ENCODE results near the gene RITA1. TPM values are rescaled to one million over a fixed set of nuclear protein-coding genes. Genes with fewer than 3 reads are reported as not detected.

The RITA1 gene
- total RNA-seq, 1 experiment from 2014 or later: 71.6 TPM

DNA sequence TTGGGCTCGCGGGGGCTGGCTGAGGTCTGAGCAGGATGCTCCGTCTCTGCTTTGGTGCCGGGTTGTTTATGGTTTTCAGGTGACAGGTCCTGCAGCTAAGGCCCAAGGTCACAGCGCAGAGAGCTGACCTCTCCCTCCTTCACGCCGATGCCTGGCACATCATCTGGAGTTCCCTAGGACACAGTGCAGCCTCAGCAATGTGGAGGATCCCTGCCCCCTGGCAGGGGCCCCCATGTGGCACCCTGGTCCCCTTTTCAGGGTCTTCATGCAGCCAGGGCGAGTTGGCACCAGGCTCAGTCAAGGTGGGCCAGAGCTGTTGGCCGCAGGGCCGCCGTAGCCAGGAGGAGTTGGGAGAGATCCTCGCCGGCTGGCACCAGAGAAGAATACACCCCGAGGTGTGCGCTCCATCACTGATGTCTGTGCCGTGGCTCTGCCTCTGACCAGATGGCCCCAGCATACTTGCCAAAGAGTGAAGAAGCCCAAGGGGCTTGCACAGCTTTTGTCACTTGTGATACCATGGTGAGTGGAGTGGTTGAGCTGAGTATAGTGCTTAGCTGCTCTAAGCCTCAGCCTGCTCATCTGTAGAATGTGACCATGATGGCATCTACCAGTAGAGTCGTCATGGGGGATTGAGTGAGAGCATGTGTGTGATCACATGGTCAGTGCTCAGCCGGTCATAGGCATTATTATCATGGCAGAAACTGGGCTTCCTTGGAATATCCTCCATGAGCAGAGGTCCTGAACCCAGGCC, 46.7 kb downstream of the RITA1 start:
- Histone ChIP-seq H3K9ac (ENCODE audit: low read length) (no peak overlapping the region), H3K27ac (ENCODE audit: low read length) (no peak overlapping the region), H3F3A (ENCODE audit: low read length, unreplicated experiment) (no peaks in the 10 kb centered on the region), H2AFZ (ENCODE audit: low read length) (no peak overlapping the region), H3K9me2 (replicated peaks; ENCODE audit: low read length) (no peaks in the 10 kb centered on the region), H3K27me3 (ENCODE audit: low read length) (no peaks in the 10 kb centered on the region), H3K4me3 (ENCODE audit: low read length) (no peak overlapping the region), H3K9me3 (ENCODE audit: low read length) (no peaks in the 10 kb centered on the region), H3K79me2 (ENCODE audit: low read length) (no peaks in the 10 kb centered on the region), H3K4me2 (ENCODE audit: low read length) (no peak overlapping the region), H3K36me3 (ENCODE audit: low read depth, low read length) (peaks cover 10% of the 10 kb centered on the region), H3K4me1 (ENCODE audit: insufficient read depth, low read length) (no peaks in the 10 kb centered on the region), H4K20me1 (ENCODE audit: low read length) (no peaks in the 10 kb centered on the region)
- intact Hi-C loops (cut with micrococcal nuclease): no loop called here
- CTCF ChIA-PET: no interaction called here
- ATAC-seq: no peak
- no peak for DNase-seq
- BruUV-seq (replicated peaks): no TSS peak
- TF ChIP-seq, protein P1, sequence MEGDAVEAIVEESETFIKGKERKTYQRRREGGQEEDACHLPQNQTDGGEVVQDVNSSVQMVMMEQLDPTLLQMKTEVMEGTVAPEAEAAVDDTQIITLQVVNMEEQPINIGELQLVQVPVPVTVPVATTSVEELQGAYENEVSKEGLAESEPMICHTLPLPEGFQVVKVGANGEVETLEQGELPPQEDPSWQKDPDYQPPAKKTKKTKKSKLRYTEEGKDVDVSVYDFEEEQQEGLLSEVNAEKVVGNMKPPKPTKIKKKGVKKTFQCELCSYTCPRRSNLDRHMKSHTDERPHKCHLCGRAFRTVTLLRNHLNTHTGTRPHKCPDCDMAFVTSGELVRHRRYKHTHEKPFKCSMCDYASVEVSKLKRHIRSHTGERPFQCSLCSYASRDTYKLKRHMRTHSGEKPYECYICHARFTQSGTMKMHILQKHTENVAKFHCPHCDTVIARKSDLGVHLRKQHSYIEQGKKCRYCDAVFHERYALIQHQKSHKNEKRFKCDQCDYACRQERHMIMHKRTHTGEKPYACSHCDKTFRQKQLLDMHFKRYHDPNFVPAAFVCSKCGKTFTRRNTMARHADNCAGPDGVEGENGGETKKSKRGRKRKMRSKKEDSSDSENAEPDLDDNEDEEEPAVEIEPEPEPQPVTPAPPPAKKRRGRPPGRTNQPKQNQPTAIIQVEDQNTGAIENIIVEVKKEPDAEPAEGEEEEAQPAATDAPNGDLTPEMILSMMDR (conservative IDR thresholded peaks at IDR 0.05; ENCODE audit: low read depth, low read length): no peak
- no peak for TF ChIP-seq EZH2phosphoT487 (IDR thresholded peaks at IDR 0.05; ENCODE audit: borderline replicate concordance, low read length)
- POLR2A ChIA-PET (ENCODE audit: unreplicated experiment): no interaction called here

- Histone ChIP-seq H3K79me2 (ENCODE audit: low read length) (no peaks in the 10 kb centered on the region), H3K4me1 (ENCODE audit: insufficient read depth, low read length) (no peaks in the 10 kb centered on the region), H3K27me3 (ENCODE audit: low read length) (no peaks in the 10 kb centered on the region), H3K9me2 (replicated peaks; ENCODE audit: low read length) (no peaks in the 10 kb centered on the region), H3K4me2 (ENCODE audit: low read length) (no peak overlapping the region), H3K36me3 (ENCODE audit: low read depth, low read length) (peaks cover 10% of the 10 kb centered on the region), H3K27ac (ENCODE audit: low read length) (no peak overlapping the region), H3K4me3 (ENCODE audit: low read length) (no peak overlapping the region), H3K9ac (ENCODE audit: low read length) (no peak overlapping the region), H3K9me3 (ENCODE audit: low read length) (no peaks in the 10 kb centered on the region), H2AFZ (ENCODE audit: low read length) (no peak overlapping the region), H3F3A (ENCODE audit: low read length, unreplicated experiment) (no peaks in the 10 kb centered on the region), H4K20me1 (ENCODE audit: low read length) (no peaks in the 10 kb centered on the region)
- ChIA-PET POLR2A (ENCODE audit: unreplicated experiment) (no interaction called here), CTCF (no interaction called here)
- BruUV-seq (replicated peaks): no TSS peak
- no peak for DNase-seq
- no peak for ATAC-seq
- intact Hi-C loops (cut with micrococcal nuclease): no loop called here
- TF ChIP-seq EZH2 (IDR thresholded peaks at IDR 0.05; ENCODE audit: low read length, unreplicated experiment): no peak
- TF ChIP-seq, protein P1 (conservative IDR thresholded peaks at IDR 0.05; ENCODE audit: low read depth, low read length): no peak
- TF ChIP-seq EZH2phosphoT487 (IDR thresholded peaks at IDR 0.05; ENCODE audit: borderline replicate concordance, low read length): no peak
Measured at GRCh38 chr12:113232840-113233585, 47.5 kb downstream of the RITA1 start.

DNA sequence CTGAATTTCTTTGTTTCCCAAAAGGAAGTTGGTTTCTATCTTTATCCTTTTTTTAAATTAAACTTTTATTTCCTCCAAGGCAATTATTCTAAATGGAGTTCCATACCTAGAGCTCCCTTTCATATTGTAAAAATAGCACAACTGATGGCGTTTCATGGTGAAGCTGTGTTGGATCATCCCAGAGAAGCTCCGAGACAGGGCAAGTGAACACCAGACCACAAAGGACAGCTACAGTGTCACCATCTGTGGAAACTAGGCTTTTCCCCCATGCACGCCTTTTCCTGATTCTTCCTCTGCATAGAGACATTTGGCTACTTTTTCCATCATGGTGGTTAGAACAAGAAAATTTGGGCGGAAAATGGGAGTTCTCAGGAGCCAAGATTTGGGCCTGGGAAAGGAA, 48.4 kb downstream of the RITA1 start:
- no peak overlapping the region for H3K9ac ChIP-seq (ENCODE audit: low read length)
- CTCF ChIA-PET: no interaction called here
- TF ChIP-seq, protein P1 (conservative IDR thresholded peaks at IDR 0.05; ENCODE audit: low read depth, low read length): no peak
- TF ChIP-seq EZH2 (IDR thresholded peaks at IDR 0.05; ENCODE audit: low read length, unreplicated experiment) (no peak), EZH2phosphoT487 (IDR thresholded peaks at IDR 0.05; ENCODE audit: borderline replicate concordance, low read length) (no peak)

More for the DNA sequence above, 48.4 kb downstream of the RITA1 start:
- ATAC-seq: no peak
- no peaks in the 10 kb centered on the region for H3K27me3 ChIP-seq (ENCODE audit: low read length)
- no peaks in the 10 kb centered on the region for H3K9me2 ChIP-seq (replicated peaks; ENCODE audit: low read length)
- H3K9me3 ChIP-seq (ENCODE audit: low read length): no peaks in the 10 kb centered on the region
- intact Hi-C loops (cut with micrococcal nuclease): no loop called here
- H3K36me3 ChIP-seq (ENCODE audit: low read depth, low read length): peaks cover 10% of the 10 kb centered on the region
- no TSS peak for BruUV-seq (replicated peaks)
- H3K4me3 ChIP-seq (ENCODE audit: low read length): no peak overlapping the region
- H3K4me1 ChIP-seq (ENCODE audit: insufficient read depth, low read length): no peaks in the 10 kb centered on the region
- no peak overlapping the region for H2AFZ ChIP-seq (ENCODE audit: low read length)
- no peak overlapping the region for H3K27ac ChIP-seq (ENCODE audit: low read length)
- no peaks in the 10 kb centered on the region for H3F3A ChIP-seq (ENCODE audit: low read length, unreplicated experiment)
- no peak for DNase-seq
- POLR2A ChIA-PET (ENCODE audit: unreplicated experiment): no interaction called here
- no peaks in the 10 kb centered on the region for H3K79me2 ChIP-seq (ENCODE audit: low read length)
- H4K20me1 ChIP-seq (ENCODE audit: low read length): no peaks in the 10 kb centered on the region
- H3K4me2 ChIP-seq (ENCODE audit: low read length): no peak overlapping the region

Data from PC-3 (cell line).